GM19193 (cell line): Measurements from ENCODE around the gene UBAC2.

Experiments used
- POLR2A ChIP-seq: IDR thresholded peaks from 4 replicates; pipeline ENCODE4 v1.6.1; 2011; ENCODE audit not compliant: insufficient read depth, insufficient read length; ENCODE audit errors: extremely low read depth

Gene UBAC2

DNA sequence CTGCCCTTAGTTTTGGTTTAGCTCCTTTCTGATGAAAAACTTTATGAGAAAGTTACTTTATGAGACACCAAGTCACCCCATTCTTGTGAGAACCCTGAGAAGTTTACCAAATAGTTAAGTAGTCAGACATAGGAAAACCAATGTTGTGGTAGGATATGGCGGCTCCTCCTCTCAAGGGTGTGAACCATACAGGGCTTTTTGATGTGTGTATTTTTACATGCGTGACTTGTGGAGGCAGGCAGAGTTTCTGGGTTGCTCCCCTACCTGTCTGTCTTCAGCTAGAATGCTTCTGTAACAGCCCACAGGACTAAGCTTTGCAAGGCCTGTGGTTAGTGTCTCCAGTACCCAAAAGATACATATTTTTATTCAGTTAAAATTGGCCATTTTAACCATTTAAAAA lies 18.3 kb downstream of the UBAC2 start:
- TF ChIP-seq POLR2A = no peak

GRCh38 chr13:99220199-99220935 lies 19.7 kb downstream of the UBAC2 start:
- TF ChIP-seq POLR2A = no peak

DNA sequence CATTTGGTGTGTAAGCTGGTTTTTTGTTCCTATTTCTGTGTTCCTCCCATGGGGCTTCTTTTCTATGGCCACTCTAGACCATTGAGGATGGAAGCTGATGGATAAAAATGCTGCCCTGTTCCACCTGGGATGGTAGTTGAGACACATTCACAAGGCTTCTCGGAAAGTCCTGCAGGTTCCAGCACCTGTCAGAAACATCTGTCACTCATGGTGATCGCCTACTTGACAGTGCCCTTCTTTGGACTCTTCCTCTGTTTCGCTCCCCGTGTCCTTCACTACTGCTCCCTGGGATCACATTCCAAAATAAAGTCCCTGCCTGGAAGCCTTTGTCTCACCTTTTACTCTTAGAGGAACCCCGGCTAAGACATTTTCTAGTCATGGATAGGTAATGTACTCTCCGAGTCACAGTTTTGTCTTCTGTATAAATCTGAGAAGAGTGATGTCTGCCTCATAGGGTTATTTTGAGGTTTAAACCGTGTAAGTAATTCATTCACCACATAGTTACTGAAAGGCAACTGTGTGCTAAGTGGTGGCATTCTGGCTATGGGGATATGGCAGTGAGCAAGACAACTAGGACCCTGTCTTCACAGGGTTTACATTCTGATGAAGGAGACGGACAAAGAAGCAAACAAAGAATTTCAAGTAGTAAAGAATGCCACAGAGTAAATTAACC lies 21.0 kb downstream of the UBAC2 start:
- no peak for TF ChIP-seq POLR2A

DNA sequence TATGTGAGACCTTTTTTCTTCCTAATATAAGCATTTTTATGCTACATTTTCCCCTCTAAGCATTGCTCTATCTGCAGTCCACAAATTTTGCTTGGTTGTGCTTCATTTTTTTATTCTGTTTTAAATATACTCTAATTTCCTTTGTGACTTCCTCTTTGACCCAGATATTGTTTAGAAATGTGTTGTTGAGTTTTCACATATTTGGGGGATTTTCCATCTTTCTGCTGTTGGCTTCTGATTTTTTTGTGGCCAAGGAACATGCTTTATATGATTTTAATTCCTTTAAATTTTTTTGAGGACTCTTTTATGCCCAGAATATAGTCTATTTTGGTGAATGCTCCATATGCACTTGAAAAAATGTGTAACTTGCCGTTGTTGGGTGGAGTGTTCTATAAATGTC lies 22.9 kb downstream of the UBAC2 start:
- TF ChIP-seq POLR2A = no peak

DNA sequence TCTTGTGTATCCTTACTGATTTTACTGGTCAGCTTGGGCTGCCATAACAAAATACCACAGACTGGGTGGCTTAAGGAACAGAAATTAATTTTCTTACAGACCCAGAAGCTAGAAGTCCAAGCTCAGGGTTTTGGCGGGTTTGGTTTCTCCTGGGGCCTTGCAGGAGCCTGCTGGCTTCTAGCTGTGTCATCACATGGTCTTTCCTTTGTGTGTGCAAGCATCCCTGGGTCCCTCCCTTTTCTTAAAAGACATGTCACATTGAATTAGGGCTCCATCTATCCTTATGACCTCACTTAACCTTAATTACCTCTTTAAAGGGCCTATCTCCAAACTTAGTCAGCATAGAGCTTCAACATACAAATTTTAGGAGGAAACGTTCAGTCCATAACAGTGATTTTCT lies 23.4 kb downstream of the UBAC2 start:
- TF ChIP-seq POLR2A = no peak

GRCh38 chr13:99225078-99225477 lies 24.4 kb downstream of the UBAC2 start:
- no peak for TF ChIP-seq POLR2A

DNA sequence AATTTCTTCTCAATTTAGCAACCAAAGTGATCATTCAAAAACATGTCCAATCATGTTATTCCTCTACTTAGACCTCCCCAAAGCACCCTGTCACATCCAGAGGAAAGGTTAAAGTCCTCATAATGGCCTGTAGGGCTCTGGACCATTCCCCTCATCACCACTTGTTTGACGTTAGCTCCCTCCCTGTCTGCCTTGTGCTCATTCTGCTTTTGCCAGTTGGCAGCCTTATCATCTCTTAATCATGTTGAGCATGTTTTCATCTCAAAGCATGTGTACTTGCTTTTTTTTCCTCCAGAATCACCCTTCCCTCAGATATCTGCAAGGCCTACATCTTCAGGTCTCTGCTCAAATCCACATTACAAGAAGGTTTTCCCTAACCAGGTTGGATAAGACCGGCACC lies 25.9 kb downstream of the UBAC2 start:
- TF ChIP-seq POLR2A = no peak

GRCh38 chr13:99227331-99227900 lies 26.8 kb downstream of the UBAC2 start:
- no peak for TF ChIP-seq POLR2A

DNA sequence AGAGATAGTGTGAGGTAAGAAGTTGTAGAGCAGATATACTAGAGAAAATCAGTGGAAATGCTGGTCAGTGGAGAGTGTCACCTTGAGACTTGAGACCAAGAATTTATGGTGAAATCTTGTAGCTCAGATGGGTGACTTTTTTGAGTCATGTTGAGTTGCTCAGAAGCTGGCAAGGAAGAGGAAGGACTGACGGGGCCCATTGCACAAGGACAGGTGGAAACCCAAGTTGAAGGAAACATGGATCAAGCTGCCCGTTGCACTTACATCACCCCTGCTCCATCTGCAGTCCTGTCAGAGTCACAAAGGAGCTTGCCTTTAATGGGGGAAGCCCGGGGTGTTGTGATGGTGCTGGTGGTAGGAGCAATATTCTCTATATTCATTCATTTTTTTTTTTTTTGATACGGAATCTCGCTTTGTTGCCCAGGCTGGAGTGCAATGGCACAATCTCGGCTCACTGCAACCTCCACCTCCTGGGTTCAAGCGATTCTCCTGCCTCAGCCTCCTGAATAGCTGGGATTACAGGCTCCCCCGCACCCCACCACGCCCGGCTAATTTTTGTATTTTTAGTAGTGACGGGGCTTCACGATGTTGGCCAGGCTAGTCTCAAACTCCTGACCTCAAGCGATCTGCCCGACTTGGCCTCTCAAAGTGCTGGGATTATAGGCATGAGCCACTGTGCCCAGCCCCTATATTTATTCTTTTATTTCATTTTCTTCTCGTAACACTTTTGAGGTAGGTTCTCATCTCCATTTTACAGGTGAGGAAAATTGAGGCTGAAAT lies 27.4 kb downstream of the UBAC2 start:
- no peak for TF ChIP-seq POLR2A

- no peak for TF ChIP-seq POLR2A
Observed at GRCh38 chr13:99228737-99229691, 28.4 kb downstream of the UBAC2 start.

GRCh38 chr13:99230991-99231390 lies 30.3 kb downstream of the UBAC2 start:
- no peak for TF ChIP-seq POLR2A

- TF ChIP-seq POLR2A = no peak
Observed at GRCh38 chr13:99231721-99232120, 31.1 kb downstream of the UBAC2 start.

DNA sequence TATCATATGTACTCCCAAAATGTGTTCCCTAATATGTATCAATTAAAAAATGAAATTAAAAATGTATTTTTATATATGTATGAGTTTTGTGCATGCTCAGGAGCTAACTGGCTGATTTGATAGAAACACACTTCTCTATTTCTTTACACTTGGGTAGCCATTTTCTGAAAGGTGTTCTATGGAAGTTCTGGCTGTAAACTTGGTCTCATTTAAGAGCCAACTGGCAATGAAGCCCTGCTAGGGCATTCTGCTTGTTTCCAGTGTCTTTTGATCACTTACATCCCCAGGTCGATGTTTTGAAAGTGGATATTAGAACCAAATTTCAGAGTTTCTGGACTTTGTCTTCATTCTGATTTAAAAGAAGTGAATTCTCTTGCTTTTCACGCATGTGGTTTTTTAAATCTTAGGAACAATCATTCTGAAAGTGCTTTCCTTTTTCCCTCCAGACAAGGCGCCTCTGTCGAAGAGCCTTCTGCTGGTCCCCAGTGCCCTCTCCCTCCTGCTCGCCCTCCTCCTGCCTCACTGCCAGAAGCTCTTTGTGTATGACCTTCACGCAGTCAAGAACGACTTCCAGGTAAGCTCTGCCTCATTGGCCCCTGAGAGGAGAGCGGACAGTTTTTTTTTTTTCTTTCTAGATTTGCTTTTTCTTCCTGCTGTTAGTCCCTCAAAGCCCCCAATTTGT lies 37.5 kb downstream of the UBAC2 start:
- no peak for TF ChIP-seq POLR2A

DNA sequence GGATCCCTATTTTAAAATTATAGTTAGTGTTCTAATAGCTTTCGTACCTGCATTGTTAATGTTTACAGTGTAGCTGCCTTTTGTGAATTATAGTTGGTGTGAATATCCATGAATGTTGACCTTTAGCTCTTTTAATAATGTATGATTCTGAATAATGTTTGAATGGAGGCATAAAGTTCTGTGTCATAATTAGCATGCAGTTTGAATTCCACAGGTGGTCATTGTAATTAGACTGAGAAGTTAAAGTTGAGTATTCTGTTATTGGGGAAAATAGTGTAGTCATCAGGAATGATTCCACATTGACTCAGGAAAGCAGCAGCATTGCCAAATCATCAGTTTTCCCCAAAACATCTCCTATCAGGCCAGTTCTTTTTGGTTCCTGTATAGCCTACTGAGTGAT lies 45.4 kb downstream of the UBAC2 start:
- no peak for TF ChIP-seq POLR2A
